ENCODE results near the gene DMPK. TPM values are rescaled to one million over a fixed set of nuclear protein-coding genes. Genes with fewer than 3 reads are reported as not detected.

Gene DMPK
- total RNA-seq, 2 donors from 2014 or later, result 30.6 to 36.0 TPM

- DNase-seq, result no peak
- Histone ChIP-seq H3K4me1 (no peaks in the 10 kb centered on the region), H3K36me3 (no peaks in the 10 kb centered on the region), H3K9me3 (no peaks in the 10 kb centered on the region), H3K27me3 (no peaks in the 10 kb centered on the region), H3K4me3 (peak within 1 kb of the TSS; percentile 19), H3K27ac (no peak within 1 kb of the TSS), H3K9ac (ENCODE audit: low read depth in 2 of 2, low read length in 2 of 2) (no peak within 1 kb of the TSS)
- TF ChIP-seq, protein P1, sequence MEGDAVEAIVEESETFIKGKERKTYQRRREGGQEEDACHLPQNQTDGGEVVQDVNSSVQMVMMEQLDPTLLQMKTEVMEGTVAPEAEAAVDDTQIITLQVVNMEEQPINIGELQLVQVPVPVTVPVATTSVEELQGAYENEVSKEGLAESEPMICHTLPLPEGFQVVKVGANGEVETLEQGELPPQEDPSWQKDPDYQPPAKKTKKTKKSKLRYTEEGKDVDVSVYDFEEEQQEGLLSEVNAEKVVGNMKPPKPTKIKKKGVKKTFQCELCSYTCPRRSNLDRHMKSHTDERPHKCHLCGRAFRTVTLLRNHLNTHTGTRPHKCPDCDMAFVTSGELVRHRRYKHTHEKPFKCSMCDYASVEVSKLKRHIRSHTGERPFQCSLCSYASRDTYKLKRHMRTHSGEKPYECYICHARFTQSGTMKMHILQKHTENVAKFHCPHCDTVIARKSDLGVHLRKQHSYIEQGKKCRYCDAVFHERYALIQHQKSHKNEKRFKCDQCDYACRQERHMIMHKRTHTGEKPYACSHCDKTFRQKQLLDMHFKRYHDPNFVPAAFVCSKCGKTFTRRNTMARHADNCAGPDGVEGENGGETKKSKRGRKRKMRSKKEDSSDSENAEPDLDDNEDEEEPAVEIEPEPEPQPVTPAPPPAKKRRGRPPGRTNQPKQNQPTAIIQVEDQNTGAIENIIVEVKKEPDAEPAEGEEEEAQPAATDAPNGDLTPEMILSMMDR (IDR thresholded peaks at IDR 0.05), result no peak
- intact Hi-C loops (cut with DNase I), result loop anchor here (10.0 kb wide), 1 partner anchor 70 kb away; the partner anchor contains the start of gene IRF2BP1
Measured at GRCh38 chr19:45814851-45815480, 32.7 kb upstream of the DMPK start, which contains the start of gene RSPH6A. TSS of gene RSPH6A (minus strand) at chr19:45815308. CDS start at chr19:45815176, 132 bp downstream.

- H3K9me3 ChIP-seq, result no peaks in the 10 kb centered on the region
- H3K27me3 ChIP-seq, result no peaks in the 10 kb centered on the region
- no peak for DNase-seq
- intact Hi-C loops (cut with DNase I), result loop anchor here (10.0 kb wide), 1 partner anchor 71 kb away; the partner anchor contains the start of gene IRF2BP1
- H3K36me3 ChIP-seq, result no peaks in the 10 kb centered on the region
- no peak overlapping the region for H3K9ac ChIP-seq (ENCODE audit: low read depth in 2 of 2, low read length in 2 of 2)
- no peak overlapping the region for H3K4me3 ChIP-seq
- H3K4me1 ChIP-seq, result no peaks in the 10 kb centered on the region
- H3K27ac ChIP-seq, result no peak overlapping the region
- TF ChIP-seq, protein P1 (IDR thresholded peaks at IDR 0.05), result no peak
Measured at GRCh38 chr19:45814166-45814780, 32.0 kb upstream of the DMPK start.

DNA sequence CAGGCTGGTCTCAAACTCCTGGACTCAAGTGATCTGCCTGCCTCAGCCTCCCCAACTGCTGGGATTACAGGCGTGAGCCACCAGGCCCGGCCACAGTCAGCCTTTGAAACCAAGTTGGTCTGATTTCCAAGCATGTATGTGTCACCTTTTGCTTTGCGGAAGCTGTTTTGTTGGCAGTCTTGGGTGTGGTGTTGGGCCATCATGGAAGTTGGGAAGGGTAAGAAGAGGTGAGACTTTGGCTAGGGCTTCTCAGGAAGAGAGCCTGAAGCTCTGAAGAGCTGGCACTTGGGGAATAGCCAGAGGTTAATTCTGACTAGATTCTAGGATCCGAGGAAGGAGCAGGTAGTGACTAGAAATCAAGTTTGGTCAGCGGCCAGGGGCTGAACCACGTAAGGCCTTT is 30.0 kb upstream of the DMPK start:
- Histone ChIP-seq H3K9ac (ENCODE audit: low read depth in 2 of 2, low read length in 2 of 2) (no peak overlapping the region), H3K4me1 (no peaks in the 10 kb centered on the region), H3K27me3 (no peaks in the 10 kb centered on the region), H3K27ac (no peak overlapping the region), H3K36me3 (no peaks in the 10 kb centered on the region), H3K9me3 (no peaks in the 10 kb centered on the region), H3K4me3 (no peak overlapping the region)
- DNase-seq, result no peak
- intact Hi-C loops (cut with DNase I), result loop anchor here (10.0 kb wide), 1 partner anchor 73 kb away; the partner anchor contains the start of gene IRF2BP1
- TF ChIP-seq, protein P1 (IDR thresholded peaks at IDR 0.05), result no peak

- Histone ChIP-seq H3K36me3 (no peaks in the 10 kb centered on the region), H3K4me3 (no peak overlapping the region), H3K27ac (no peak overlapping the region), H3K27me3 (no peaks in the 10 kb centered on the region), H3K4me1 (no peaks in the 10 kb centered on the region), H3K9ac (ENCODE audit: low read depth in 2 of 2, low read length in 2 of 2) (no peak overlapping the region), H3K9me3 (no peaks in the 10 kb centered on the region)
- no peak for DNase-seq
- TF ChIP-seq, protein P1 (IDR thresholded peaks at IDR 0.05), result no peak
- intact Hi-C loops (cut with DNase I), result loop anchor here (10.0 kb wide), 1 partner anchor 75 kb away; the partner anchor contains the start of gene IRF2BP1
Measured at GRCh38 chr19:45809643-45810159, 27.4 kb upstream of the DMPK start.

DNA sequence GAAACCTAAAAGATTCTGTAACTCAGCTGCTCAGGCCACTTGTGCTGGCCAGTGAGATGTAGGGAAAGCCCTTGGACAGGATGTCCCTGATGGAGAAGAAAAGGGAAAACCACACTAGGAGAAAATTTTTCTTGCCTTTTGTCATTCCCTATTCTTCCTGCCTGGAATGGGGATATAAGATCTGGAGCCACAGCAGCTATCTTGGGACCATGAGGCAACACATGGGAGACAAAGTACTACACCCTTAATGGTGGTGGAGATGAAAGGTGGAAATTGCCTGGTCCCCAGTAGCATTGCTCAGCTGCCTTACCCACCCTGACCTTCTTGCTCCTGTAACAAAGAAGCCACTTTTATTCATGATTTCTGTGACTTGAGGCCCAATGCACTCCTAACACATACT is 23.4 kb upstream of the DMPK start:
- no peaks in the 10 kb centered on the region for H3K27me3 ChIP-seq
- no peak overlapping the region for H3K27ac ChIP-seq
- no peak for DNase-seq
- TF ChIP-seq, protein P1 (IDR thresholded peaks at IDR 0.05), result no peak
- no peaks in the 10 kb centered on the region for H3K9me3 ChIP-seq
- H3K4me1 ChIP-seq, result no peaks in the 10 kb centered on the region
- no peak overlapping the region for H3K4me3 ChIP-seq
- no peak overlapping the region for H3K9ac ChIP-seq (ENCODE audit: low read depth in 2 of 2, low read length in 2 of 2)
- no peaks in the 10 kb centered on the region for H3K36me3 ChIP-seq
- intact Hi-C loops (cut with DNase I), result no loop called here
